Germinal center (tissue), 1 donor: ENCODE data around the gene CLEC4C.
"Not testable (repeated sequence)": the region's sequence is repeated elsewhere in the genome, so short reads cannot be mapped to it uniquely, and the experiment has no call there.

ENCODE experiments used
- DNase-seq: peaks from one replicate; pipeline ENCODE4 v3.0.0; 2012; ENCODE audit warnings: mixed read lengths, low spot score

CLEC4C gene, protein sequence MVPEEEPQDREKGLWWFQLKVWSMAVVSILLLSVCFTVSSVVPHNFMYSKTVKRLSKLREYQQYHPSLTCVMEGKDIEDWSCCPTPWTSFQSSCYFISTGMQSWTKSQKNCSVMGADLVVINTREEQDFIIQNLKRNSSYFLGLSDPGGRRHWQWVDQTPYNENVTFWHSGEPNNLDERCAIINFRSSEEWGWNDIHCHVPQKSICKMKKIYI

DNA sequence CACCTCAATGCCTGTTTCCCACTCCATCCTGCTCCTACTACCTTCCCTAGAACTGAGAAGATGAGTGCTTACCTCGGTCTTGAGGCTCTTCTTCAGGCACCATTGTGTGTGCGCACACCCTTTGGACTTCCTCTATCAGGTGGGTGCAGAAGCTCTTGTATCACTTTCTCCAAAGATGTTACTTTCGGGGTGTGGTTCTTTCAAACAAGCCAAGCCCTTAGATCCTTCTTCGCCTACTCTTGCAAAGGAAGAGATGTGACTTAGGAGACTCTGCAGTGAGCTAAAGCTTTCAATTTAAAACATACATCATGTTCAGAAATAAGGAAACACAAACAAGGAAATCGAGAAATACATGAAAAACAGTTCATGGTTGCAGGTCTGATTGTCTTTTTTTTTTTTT, at the start of gene CLEC4C:
TSS of gene CLEC4C (minus strand) at position 130 of the 400 bp plus-strand sequence. CDS start at position 103, 27 bp downstream.
- DNase-seq = no peak

DNA sequence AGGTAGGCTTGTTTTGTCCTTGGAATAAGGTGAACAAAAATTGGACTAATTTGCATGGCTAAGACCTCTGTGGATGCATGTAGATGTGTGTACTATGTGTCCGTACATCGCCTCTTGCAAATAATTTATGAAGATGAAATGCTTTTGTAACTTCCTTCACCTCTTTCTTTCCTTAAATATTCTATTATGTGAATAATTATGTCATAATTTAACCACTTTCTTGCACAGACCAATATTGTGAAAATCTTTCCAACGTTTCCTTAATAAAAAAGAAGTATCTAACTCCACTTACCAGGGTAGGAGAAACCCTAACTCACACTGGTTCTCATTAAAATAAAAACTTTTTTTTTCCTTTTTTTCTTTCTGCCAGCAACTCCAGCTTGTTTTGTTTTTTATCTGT, 46.0 kb upstream of the CLEC4C start:
- no peak for DNase-seq

DNA sequence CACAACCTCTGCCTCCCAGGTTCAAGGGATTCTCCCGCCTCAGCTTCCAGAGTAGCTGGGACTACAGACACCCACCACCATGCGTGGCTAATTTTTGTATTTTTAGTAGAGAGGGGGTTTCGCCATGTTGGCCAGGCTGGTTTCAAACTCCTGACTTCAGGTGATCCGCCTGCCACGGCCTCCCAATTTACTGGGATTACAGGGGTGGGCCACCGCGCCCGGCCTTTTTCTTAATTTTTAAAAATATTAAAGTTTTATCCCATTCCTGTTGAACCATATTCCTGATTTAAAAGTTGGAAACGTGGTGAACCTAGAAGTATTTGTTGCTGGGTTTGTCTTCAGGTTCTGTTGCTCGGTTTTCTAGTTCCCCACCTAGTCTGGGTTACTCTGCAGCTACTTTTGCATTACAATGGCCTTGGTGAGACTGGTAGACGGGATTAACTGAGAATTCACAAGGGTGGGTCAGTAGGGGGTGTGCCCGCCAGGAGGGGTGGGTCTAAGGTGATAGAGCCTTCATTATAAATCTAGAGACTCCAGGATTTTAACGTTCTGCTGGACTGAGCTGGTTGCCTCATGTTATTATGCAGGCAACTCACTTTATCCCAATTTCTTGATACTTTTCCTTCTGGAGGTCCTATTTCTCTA, 41.8 kb upstream of the CLEC4C start, which contains the start of gene NANOG:
TSS of gene NANOG (plus strand) at position 519 of the 645 bp plus-strand sequence. CDS start 213 bp downstream, outside the sequence.
- DNase-seq = not testable (repeated sequence)

DNA sequence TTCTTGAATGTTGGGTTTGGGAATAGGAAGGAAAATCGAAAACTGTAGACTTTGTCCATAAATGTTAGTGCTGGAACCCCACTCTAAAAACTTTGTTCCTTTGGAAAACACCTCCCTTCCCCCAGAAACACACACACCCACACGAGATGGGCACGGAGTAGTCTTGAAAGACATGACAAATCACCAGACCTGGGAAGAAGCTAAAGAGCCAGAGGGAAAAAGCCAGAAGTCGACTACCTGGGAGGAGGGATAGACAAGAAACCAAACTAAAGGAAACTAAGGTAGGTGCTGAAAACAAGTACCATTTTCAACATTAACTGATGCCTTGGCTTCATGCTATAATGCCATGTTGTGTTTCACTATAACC, 41.1 kb upstream of the CLEC4C start:
- DNase-seq = no peak

DNA sequence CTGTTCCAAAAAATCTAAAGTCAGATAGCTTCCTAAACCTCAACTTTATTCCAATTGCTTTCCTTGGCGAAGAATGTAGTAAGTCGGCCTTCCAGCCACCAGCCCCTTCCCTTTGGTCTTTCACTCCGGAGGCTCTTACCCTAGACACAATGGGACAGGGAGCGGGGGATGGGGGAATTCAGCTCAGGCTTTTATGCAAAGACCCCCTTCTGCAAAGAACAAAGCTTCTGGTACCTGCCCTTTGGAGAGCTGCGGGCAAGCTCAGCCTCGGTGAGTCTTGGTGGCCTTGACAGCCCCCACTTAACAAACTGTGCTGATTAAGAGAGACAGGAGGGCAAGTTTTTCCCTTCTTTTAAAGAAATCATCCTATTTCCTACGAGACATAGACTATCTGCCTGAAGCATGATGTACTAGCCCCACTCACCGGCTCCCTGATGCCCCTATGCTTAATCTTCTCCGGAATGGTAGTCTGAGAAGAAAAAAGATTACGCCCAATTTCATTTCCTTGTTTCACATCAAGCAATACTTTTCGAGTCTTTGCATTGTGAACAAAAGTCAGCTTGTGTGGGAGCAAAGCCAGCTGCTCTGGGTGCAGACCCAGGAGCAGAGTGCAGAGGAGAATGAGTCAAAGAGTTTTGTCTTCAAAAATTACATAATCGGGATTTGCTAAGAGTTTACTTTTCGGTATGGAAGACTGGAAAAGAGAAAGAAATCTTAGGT, 40.6 kb upstream of the CLEC4C start:
- DNase-seq = no peak

DNA sequence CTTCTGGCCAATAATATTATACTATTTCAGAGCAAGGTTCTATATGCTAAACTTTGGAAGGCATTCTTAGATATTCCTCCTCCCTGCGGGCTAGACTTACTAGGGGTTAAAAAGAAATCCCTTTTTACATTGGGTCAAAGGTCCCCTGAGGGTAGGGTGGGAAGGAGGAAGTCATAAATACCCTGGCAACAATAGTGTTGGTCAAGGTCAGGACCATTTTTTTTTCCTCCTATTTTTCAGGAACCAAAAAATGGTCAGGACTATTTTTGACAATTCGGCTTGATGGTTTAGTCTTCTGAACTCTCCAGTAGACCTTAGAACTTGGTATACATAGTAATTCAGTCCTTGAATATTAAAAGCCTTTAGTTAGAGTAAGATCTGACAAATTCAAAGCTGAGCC, 37.5 kb upstream of the CLEC4C start:
- DNase-seq = no peak

DNA sequence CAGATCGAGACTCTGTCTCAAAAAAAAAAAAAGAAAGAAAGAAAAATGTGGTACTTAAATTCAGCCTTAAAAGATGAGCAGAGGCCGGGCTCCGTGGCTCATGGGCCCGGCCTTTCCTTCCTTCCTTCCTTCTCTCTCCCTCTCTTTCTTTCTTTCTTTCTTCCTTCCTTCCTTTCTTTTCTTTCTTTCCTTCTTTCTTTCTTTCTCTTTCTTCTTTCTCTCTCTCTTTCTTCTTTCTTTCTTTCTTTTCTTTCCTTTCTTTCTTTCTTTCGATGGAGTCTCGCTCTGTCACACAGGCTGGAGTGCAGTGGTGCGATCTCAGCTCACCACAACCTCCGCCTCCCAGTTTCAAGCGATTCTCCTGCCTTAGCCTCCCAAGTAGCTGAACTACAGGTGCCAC, 36.3 kb upstream of the CLEC4C start:
- not testable (repeated sequence) for DNase-seq

DNA sequence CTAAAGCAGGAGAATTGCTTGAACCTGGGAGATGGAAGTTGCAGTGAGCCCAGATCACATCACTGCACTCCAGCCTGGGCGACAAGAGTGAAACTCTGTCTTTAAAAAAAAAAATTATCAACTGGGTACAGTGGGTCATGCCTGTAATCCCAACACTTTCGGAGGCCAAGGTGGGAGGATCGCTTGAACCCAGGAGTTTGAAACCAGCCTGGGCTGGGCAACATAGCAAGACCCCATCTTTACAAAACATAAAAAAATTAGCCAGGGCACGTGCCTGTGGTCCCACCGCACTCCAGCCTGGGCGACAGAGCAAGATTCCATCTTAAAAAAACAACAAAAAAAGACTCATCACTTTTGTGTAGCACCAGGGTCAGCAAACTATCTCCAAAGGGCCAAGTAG, 34.9 kb upstream of the CLEC4C start:
- no peak for DNase-seq

DNA sequence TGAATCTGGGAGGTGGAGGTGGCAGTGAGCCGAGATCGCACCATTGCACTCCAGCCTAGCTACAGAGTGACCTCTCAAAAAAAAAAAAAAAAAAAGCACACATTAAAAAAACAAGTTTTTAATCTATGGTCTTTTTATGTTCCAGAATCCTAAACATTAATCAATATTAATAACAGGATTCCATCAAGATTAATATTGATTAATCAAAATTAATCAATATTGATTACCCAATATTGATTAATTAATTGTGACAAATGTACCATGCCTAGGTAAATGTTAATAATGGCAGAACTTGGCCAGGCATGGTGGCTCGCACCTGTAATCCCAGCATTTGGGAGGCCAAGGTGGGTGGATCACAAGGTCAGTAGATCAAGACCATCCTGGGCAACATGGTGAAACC, 34.1 kb upstream of the CLEC4C start:
- no peak for DNase-seq

DNA sequence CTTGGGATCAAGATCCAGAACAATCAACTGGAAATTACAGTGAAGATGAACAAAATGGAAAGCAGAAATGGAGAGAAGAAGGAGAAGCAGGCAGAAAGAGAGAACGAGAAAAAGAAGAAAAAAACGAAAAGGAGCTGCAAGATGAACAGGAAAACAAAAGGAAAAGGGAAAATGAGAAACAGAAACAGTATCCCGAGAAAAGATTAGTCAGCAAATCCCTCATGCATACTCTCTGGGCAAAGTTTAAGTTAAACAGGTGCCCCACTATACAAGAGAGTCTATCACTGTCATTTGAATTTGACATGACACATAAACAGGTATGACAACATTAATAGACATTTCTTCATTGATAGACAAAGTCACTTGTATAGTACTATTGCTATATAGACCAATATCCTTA, 22.8 kb upstream of the CLEC4C start:
- DNase-seq = no peak

DNA sequence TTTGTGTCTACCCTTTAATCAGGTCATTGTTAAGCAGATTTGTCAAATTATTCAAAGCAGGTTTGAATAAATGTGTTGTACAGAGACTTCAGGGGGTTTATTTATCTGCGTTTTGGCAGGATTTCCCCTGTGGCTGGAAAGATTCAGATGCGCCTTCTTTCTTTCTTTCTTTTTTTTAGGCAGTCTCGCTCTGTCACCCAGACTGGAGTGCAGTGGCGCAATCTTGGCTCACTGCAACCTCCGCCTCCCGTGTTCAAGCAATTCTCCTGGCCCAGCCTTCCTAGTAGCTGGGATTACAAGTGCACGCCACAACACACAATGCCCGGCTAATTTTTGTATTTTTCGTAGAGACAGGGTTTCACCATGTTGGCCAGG, 11.6 kb upstream of the CLEC4C start:
- DNase-seq = no peak

DNA sequence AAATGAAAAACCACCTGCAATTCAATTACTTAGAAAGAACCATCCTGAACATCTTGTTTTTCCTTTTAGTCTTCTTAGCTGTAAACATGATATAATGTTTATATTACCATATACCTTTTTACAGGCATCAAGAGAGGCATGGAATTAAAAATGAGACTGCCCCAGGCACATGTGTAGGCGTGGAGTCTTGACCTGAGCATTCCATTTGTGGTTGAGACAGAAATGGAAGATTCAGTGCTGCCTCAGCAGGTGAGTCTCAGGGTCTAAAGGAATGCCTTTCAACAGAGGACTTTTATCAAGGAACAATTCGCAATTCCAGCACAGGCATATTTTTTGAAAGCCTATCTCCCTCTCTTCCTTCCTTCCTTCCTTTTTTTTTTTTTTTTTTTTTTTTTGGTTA, 9.8 kb upstream of the CLEC4C start:
- DNase-seq = no peak

DNA sequence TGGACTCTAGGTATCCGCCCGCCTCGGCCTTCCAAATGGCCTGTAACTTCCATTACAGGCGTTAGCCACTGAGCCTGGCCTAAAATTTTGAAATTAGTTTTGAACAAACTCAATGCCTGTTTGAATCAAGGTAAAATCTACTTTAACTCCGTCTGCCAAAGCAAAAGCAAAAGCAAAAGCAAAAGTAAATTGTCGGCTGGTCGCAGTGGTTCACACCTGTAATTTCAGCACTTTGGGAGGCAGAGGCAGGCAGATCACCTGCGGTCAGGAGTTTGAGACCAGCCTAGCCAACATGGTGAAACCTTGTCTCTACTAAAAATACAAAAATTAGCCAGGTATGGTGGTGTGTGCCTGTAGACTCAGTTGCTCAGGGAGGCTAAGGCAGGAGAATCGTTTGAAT, 8.5 kb upstream of the CLEC4C start:
- DNase-seq = not testable (repeated sequence)

DNA sequence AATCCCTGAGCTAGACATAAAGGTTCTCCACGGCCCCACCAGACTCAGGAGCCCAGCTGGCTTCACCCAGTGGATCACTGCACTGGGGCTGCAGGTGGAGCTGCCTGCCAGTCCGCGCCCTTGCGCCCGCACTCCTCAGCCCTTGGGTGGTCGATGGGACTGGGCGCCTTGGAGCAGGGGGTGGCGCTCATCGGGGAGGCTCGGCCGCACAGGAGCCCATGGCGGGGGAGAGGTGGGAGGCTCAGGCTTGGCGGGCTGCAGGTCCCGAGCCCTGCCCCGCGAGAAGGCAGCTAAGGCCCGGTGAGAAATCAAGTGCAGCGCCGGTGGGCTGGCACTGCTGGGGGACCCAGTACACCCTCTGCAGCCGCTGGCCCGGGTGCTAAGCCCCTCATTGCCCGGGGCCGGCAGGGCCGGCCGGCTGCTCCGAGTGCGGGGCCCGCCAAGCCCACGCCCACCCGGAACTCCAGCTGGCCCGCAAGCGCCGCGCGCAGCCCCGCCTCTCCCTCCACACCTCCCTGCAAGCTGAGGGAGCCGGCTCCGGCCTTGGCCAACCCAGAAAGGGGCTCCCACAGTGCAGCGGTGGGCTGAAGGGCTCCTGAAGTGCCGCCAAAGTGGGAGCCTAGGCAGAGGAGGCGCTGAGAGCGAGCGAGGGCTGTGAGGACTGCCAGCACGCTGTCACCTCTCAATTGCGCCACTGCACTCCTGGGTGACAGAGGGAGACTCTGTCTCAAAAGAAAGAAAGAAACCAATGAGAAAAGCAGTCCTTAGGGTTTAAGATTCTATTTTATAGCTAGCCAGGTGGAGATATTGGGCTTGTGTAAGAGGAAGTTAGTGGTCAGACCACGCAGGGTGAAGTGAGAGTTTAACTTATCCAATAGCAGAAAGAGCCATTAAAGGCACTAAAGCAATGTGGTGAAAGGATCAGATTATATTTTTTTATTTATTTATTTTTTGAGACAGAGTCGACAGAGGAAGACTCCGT, 5.1 kb upstream of the CLEC4C start:
- not testable (repeated sequence) for DNase-seq

DNA sequence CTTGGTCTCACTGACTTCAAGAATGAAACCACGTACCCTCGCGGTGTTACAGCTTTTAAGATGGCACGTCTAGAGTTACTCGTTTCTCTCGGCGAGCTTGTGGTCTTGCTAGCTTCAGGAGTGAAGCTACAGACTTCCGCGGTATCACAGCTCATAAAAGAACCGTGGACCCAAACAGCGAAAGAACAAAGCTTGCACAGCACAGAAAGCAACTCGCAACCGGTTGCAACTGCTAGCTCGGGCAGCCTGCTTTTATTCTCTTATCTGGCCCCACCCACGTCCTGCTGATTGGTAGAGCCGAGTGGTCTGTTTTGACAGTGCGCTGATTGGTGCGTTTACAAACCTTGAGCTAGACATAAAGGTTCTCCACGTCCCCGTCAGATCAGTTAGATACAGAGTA, 4.2 kb upstream of the CLEC4C start:
- no peak for DNase-seq

DNA sequence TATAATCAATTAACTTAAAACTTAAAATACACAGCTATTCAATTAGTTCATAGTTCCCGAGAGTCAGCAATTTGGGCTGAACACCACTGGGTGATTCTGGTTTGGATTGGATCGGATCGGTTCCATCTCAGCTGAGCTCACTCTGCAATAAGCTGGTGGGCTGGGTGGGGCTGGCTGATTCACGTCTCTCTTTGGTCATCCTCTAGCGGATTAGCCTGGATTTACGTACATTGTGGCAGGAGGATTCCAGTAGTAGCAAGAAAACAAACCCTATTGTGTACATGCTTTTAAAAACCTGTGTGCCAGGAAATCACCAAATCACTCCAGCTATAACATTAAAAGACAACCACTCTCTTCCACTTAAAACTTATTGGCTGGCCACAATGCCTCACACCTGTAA, 3.2 kb upstream of the CLEC4C start:
- DNase-seq = no peak

DNA sequence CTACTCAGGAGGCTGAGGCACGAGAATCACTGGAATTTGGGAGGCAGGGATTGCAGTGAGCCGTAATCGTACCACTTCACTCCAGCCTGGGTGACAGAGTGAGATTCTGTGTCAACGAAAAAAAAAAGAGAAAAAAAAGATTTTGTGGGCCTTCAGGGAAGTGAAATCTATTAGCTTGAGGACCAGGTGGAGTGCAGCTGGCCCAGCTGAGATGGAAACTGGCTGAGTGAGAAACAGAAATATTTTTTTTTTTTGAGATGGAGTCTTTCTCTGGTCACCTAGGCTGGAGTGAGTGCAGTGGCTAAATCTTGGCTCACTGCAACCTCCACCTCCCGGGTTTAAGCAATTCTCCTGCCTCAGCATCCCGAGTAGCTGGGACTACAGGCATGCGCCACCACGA, 2.3 kb upstream of the CLEC4C start:
- DNase-seq = no peak

DNA sequence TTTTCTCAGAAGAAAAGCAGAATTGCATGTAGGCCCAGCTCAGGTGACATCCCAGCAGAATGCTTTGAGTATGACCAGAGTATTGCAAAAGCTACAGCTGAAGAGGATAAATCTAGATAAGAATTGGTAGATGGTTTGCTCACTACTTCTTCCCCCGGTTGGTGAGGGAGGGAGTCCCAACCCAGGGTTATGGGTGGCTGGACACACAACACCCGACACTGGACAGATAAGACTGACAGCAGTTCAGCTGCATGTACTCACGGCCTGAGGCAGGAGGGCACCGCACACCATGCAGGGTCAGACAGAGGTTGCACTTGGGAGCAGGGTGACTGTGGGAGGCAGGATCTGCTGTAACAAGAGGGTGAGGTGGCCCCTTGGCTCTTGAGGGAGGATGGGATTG, 1.7 kb upstream of the CLEC4C start:
- DNase-seq = no peak

DNA sequence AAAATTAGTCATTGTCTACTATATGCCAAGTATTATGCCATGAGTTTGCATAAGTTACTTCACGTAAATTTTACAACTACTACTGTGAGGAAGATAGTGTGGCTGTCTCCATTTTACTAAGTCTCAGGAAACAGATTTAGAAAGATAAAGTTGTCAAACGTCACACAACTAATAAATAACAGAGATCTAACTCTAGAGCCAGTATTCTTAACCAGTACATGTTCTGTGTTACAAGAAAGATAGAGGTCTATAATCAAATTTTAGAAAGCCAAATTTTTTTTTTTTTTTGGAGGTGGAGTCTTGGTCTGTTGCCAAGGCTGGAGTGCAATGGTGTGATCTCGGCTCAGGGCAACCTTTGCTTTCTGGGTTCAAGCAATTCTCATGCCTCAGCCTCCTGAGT, 14.2 kb downstream of the CLEC4C start:
- no peak for DNase-seq

DNA sequence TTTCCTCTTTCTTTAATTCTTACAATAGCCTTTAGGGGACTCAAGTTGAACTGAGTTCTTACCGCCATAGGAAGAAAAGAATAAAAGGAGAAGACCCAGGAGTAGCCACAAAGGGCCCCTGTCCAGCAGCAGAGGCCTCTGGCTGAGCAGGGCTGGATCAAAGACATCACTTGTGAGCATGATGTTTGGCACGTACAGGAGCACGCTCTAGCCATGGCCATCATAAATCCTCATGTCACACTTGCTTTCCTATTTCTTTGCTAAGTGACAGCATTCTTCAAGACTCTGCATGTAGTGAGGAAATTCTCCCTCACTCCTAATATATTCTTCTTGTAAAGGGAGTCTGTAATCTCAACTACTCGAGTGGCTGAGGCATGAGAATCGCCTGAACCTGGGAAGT, 15.7 kb downstream of the CLEC4C start:
- DNase-seq = no peak

DNA sequence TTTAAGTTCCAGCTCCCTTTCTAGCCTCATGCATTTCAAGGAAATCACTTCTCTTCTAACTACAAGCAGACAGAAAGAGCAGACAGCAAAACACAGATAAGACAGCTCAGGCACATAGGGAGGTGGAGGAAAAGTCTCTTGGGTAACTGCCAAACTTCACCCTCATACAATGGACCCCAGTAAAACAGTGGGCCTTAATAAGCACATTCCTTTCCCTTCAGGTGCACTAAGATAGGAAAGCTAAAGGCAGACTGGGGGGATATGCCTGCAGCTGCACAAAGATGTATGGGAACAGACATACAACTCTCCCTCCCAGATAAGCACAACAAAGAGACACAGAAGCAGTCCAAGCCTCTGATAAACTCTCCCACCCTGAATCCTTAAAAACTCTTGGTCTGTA, 16.2 kb downstream of the CLEC4C start:
- not testable (repeated sequence) for DNase-seq

DNA sequence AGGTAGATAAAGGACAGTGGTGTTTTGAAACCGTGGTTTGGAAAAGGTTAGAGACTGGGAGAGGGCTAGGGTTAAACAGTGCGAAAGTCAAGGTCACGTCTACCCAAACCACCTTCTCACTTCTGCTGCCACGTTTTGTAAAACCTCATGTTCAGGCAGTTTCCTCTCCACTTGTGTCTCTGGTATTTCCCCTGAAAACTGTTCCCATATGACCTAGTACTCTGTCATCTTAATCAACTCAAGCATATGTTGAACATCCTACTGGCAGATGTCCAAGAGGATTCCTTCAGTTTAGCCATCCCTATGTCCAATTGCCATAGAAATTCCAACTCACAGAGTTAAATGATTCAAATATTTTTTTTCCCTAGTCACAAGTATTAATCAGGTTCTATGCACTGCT, 17.4 kb downstream of the CLEC4C start:
- no peak for DNase-seq
